Right lobe of liver (tissue), 6 donors: ENCODE measurements around the gene DHCR24. TPM values are rescaled to one million over a fixed set of nuclear protein-coding genes. Genes with fewer than 3 reads are reported as not detected.

Experiments used
- ATAC-seq, 4 donors: fragments of 200-7000 bp; cut with Tn5 transposase; one replicate each; pipeline ENCODE4 v1.9.1; 2020; ENCODE audit warnings: mild to moderate bottlenecking in 4 of 4, moderate library complexity in 4 of 4
- DNase-seq, 3 donors: peaks; one replicate each; pipeline ENCODE4 v3.0.0-alpha.2; 2020
- H3K27ac ChIP-seq, 3 donors: fragments of 200-600 bp; one replicate each; pipeline ENCODE4 v1.8.0; 2022
- H3K27me3 ChIP-seq, 2 donors: fragments of 200-600 bp; one replicate each; pipeline ENCODE4 v1.8.0; 2022
- H3K36me3 ChIP-seq, 4 donors: fragments of 200-600 bp; sonication (generic) in 1 of 4; one replicate each; pipeline versions ENCODE4 v1.5.1 to v1.8.0; 2017 to 2022; ENCODE audit warnings: control low read depth in 1 of 4
- H3K4me1 ChIP-seq, 4 donors: fragments of 200-600 bp; sonication (generic) in 1 of 4; one replicate each; pipeline versions ENCODE4 v1.5.1 to v1.8.0; 2017 to 2022; ENCODE audit warnings: control low read depth in 1 of 4
- H3K4me3 ChIP-seq, 3 donors: fragments of 200-600 bp; one replicate each; pipeline ENCODE4 v1.8.0; 2022
- H3K9me3 ChIP-seq, 4 donors: fragments of 200-600 bp; sonication (generic) in 1 of 4; one replicate each; pipeline versions ENCODE4 v1.5.1 to v1.8.0; 2017 to 2022; ENCODE audit warnings: control low read depth in 1 of 4
- POLR2A ChIP-seq: fragments of 450-650 bp; IDR thresholded peaks from one replicate; pipeline ENCODE4 v1.6.1; 2017; ENCODE audit warnings: antibody characterized with exemption, mild to moderate bottlenecking
- WGBS: methylation state at CpG from one replicate; pipeline ENCODE4 v1.1.6; 2018; ENCODE audit warnings: low coverage, low lambda C conversion rate; ENCODE audit not compliant: insufficient coverage; ENCODE audit errors: missing lambda C conversion rate; 5-methylcytosine and 5-hydroxymethylcytosine counted together
- intact Hi-C, 2 donors: fragments of 100-400 bp; cut with DNase I; formaldehyde crosslinking; loops; one replicate each; pipeline versions ENCODE4 v1.11.2 to v1.14.1; 2022
- total RNA-seq, 6 experiments: library from RNA; depleted of rRNA in 2 of 6; stranded (reverse); fragments of >200 nt in 2 of 6; fragmentation: NEBNext Ultra II Directional in 3 of 6; extraction: Animal tissue kit (Norgen Biotek cat#: 25700) in 3 of 6; gene quantifications; one replicate each; pipeline versions ENCODE4 v1.1.0 to v1.2.4, GENCODE V29; 2016 to 2023
- TF ChIP-seq, protein P1 (sequence below), 4 donors: fragments of 200-600 bp in 3 of 4; fragments of 450-650 bp in 1 of 4; IDR thresholded peaks; one replicate each; pipeline versions ENCODE4 v1.5.1 to v1.8.0; 2016 to 2022; ENCODE audit warnings: antibody characterized with exemption in 4 of 4, mild to moderate bottlenecking in 2 of 4
- donor health status: DM: no; HTN: yes; CAD: no.
- donor health status: DM: no; HTN: no; CAD: no.
- donor health status: DM: no; HTN: no; CAD: no.
- donor health status: DM: no; HTN: yes; CAD: no.
- donor health status: DM: no; HTN: yes; CAD: no.

Gene DHCR24
- total RNA-seq, 6 experiments from 2014 or later: 319 to 1,976 (median 596) TPM

DNA sequence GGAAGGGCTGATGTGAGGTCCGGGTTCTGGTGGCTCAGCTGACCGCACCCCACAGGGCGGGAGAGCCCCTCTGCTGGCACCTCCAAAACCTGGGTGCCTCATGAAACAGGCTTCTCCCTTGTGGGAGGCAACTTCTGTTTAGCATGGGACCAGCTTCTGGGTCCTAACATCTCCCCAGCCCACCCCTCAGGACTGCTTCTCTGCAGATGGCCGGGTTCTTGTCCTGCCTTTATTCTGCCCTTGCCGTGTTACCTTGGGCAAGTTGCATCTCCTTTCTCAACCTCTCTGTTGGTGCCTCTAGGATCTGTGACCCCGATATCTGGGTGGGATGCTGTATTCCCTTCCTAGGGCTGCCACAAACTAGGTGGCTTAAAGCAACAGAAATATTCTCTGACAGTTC is 70.9 kb downstream of the DHCR24 start:
- ATAC-seq: no peak
- WGBS: 100% methylated on average over 2 of the region's 6 CpGs
- intact Hi-C loops: loop anchor here (10.0 kb wide), 1 partner anchor 141 kb away; no protein-coding TSS in a partner anchor
- Histone ChIP-seq H3K27me3 (no peaks in the 10 kb centered on the region), H3K9me3 (no peaks in the 10 kb centered on the region), H3K4me1 (peaks cover 0 to 1% (median 0%) of the 10 kb centered on the region in 4 donors), H3K36me3 (no peaks in the 10 kb centered on the region), H3K27ac (no peak overlapping the region), H3K4me3 (no peak overlapping the region)
- DNase-seq: no peak
- TF ChIP-seq, protein P1, sequence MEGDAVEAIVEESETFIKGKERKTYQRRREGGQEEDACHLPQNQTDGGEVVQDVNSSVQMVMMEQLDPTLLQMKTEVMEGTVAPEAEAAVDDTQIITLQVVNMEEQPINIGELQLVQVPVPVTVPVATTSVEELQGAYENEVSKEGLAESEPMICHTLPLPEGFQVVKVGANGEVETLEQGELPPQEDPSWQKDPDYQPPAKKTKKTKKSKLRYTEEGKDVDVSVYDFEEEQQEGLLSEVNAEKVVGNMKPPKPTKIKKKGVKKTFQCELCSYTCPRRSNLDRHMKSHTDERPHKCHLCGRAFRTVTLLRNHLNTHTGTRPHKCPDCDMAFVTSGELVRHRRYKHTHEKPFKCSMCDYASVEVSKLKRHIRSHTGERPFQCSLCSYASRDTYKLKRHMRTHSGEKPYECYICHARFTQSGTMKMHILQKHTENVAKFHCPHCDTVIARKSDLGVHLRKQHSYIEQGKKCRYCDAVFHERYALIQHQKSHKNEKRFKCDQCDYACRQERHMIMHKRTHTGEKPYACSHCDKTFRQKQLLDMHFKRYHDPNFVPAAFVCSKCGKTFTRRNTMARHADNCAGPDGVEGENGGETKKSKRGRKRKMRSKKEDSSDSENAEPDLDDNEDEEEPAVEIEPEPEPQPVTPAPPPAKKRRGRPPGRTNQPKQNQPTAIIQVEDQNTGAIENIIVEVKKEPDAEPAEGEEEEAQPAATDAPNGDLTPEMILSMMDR (IDR thresholded peaks at IDR 0.05): no peak
- TF ChIP-seq POLR2A: no peak

DNA sequence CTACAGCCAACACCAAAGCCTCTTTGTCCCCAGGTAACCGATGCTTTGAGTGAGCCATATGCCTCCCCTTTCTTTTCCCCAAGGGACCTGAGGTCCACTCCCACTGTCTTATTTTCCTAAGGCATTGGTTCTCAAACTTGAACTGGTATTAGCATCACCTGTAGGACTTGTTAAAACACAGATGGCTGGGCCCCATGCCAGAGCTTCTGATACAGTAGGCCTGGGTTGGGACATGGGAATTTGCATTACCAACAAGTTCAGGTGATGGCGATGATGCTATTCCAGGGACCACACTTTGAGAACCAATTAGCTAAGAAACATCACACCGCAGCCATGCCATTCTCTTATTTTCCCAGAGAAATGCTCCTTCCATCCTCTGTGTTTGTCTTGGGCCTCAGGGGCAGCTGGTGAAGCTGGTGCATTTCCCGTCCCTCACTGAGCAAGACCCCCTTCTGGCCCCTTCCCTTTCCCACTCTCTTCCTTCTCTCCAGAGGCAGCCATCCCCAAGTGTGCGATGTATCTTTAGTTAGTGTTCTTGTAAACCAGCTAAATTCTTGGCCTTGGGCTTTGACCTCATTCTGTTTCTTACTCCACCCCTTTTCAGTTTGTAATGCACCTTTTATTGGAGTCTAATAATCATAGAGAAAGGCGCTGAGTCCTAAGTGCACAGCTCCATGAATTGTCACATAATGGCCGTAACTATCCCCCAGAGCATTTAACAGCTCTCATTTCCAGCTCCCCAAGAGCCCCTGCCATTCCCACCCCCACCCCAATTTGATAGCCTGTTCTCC is 71.7 kb downstream of the DHCR24 start:
- Histone ChIP-seq H3K27me3 (no peaks in the 10 kb centered on the region), H3K4me3 (no peak overlapping the region), H3K36me3 (no peaks in the 10 kb centered on the region), H3K4me1 (peaks cover 0 to 6% (median 0%) of the 10 kb centered on the region in 4 donors), H3K27ac (no peak overlapping the region), H3K9me3 (no peaks in the 10 kb centered on the region)
- ATAC-seq: no peak
- DNase-seq: no peak
- WGBS: 91% methylated on average over 6 of the region's 7 CpGs
- no peak for TF ChIP-seq POLR2A
- TF ChIP-seq, protein P1 (IDR thresholded peaks at IDR 0.05): no peak
- intact Hi-C loops: loop anchor here (10.0 kb wide), 1 partner anchor 140 kb away; no protein-coding TSS in a partner anchor

DNA sequence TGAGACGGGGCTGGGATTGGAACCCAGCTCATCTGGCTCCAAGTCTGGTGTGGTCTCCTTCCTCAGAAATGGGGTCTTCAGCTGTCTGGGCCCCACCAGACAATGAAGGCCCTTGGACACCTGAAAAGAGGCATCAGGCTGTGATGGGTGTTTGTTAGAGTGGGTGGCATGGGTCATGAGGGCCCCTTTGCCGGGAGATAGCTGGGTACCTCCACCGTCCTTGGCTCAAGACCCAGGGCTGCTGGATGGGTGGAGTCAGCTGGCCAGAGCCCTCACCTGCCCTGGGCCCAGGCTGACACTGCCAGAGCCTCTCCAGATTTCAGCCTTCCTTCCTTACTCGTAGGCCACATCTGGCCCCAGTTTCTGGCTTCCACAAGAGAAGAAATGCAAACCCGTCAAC is 72.4 kb downstream of the DHCR24 start:
- Histone ChIP-seq H3K4me3 (no peak overlapping the region), H3K4me1 (peaks cover 0 to 9% (median under 1%) of the 10 kb centered on the region in 4 donors), H3K36me3 (no peaks in the 10 kb centered on the region), H3K27me3 (no peaks in the 10 kb centered on the region), H3K9me3 (no peaks in the 10 kb centered on the region), H3K27ac (no peak overlapping the region)
- TF ChIP-seq, protein P1 (IDR thresholded peaks at IDR 0.05): no peak
- TF ChIP-seq POLR2A: no peak
- intact Hi-C loops: loop anchor here (10.0 kb wide), 1 partner anchor 140 kb away; no protein-coding TSS in a partner anchor
- 100% methylated on average over 1 of the region's 5 CpGs for WGBS
- DNase-seq: no peak
- no peak for ATAC-seq

DNA sequence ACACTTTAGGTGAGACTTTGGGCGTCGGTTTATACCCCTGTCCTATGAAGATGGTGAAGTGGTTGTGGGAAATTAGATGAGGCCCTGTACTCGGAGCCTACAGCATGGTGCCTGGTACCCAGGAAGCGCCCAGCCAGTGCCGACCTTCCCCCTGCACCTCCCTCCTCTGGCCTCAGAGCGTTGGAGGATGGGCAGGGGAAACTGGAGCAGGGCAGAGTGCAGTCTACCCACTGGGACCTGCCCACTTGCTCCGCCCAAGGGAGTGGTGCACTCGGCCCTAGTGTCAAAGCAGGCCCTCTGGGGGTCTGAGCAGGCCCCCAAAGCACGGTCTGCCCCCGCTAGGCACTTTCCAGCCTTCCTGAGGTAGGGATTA is 72.9 kb downstream of the DHCR24 start:
- Histone ChIP-seq H3K4me3 (no peak overlapping the region), H3K36me3 (no peaks in the 10 kb centered on the region), H3K9me3 (no peaks in the 10 kb centered on the region), H3K27me3 (no peaks in the 10 kb centered on the region), H3K27ac (no peak overlapping the region), H3K4me1 (peaks cover 0 to 14% (median 3%) of the 10 kb centered on the region in 4 donors)
- intact Hi-C loops: loop anchor here (10.0 kb wide), 1 partner anchor 139 kb away; no protein-coding TSS in a partner anchor
- WGBS: 92% methylated on average over 2 of the region's 10 CpGs
- no peak for TF ChIP-seq POLR2A
- TF ChIP-seq, protein P1 (IDR thresholded peaks at IDR 0.05): no peak
- DNase-seq (no peak), ATAC-seq (no peak)
